Heart right ventricle (tissue), 16 donors: ENCODE data around the gene USP4. TPM values are rescaled to one million over a fixed set of nuclear protein-coding genes. Genes with fewer than 3 reads are reported as not detected.
A peak's percentile ranks its signal among the peaks of the same experiment; 100 is the strongest.

ENCODE experiments used
- ATAC-seq, 8 donors: fragments of 200-7000 bp; cut with Tn5 transposase; one replicate each; pipeline ENCODE4 v1.9.1; 2020; ENCODE audit warnings: mild to moderate bottlenecking in 8 of 8, moderate library complexity in 8 of 8, moderate number of reproducible peaks in 1 of 8
- DNase-seq, 2 donors: peaks; one replicate each; pipeline ENCODE4 v3.0.0-alpha.2; 2020
- H3K27ac ChIP-seq, 10 donors: fragments of 200-600 bp; sonication (generic) in 2 of 10; one replicate each; pipeline versions ENCODE4 v1.5.0 to v1.8.0; 2020 to 2022; ENCODE audit warnings: mild to moderate bottlenecking in 3 of 10
- H3K27me3 ChIP-seq, 7 donors: fragments of 200-600 bp; one replicate each; pipeline ENCODE4 v1.8.0; 2021 to 2022; ENCODE audit warnings: mild to moderate bottlenecking in 2 of 7
- H3K36me3 ChIP-seq, 9 donors: fragments of 200-600 bp; sonication (generic) in 1 of 9; one replicate each; pipeline versions ENCODE4 v1.5.0 to v1.8.0; 2020 to 2022; ENCODE audit warnings: mild to moderate bottlenecking in 2 of 9
- H3K4me1 ChIP-seq, 9 donors: fragments of 200-600 bp; sonication (generic) in 1 of 9; one replicate each; pipeline versions ENCODE4 v1.5.0 to v1.8.0; 2020 to 2022; ENCODE audit warnings: mild to moderate bottlenecking in 4 of 9
- H3K4me3 ChIP-seq, 10 donors: fragments of 200-600 bp; sonication (generic) in 2 of 10; one replicate each; pipeline versions ENCODE4 v1.5.0 to v1.8.0; 2020 to 2022; ENCODE audit warnings: mild to moderate bottlenecking in 7 of 10, moderate library complexity in 2 of 10
- H3K9me3 ChIP-seq, 11 donors: fragments of 200-600 bp in 10 of 11; sonication (generic) in 2 of 11; one replicate each; pipeline versions ENCODE4 v1.5.0 to v1.8.0; 2013 to 2022; ENCODE audit warnings: mild to moderate bottlenecking in 2 of 11, control low read depth in 1 of 11, moderate library complexity in 1 of 11
- WGBS, 2 donors: extraction: QIAGEN DNeasy Blood & Tissue Kit; methylation state at CpG; one replicate each; pipeline ENCODE4 v1.1.7; 2013; ENCODE audit warnings: inconsistent platforms in 1 of 2; 5-methylcytosine and 5-hydroxymethylcytosine counted together
- intact Hi-C, 10 donors: fragments of 100-400 bp; cut with DNase I; formaldehyde crosslinking; loops; one replicate each; pipeline versions ENCODE4 v1.11.1 to v1.14.2; 2022
- polyA plus RNA-seq, 2 donors: library from polyadenylated mRNA; stranded (reverse); fragments of 200-250 nt; gene quantifications; one replicate each; pipeline ENCODE4 v1.2.3, GENCODE V29; 2013
- total RNA-seq, 10 donors: library from RNA; stranded (reverse); fragmentation: NEBNext Ultra II Directional in 3 of 10; extraction: Animal tissue kit (Norgen Biotek cat#: 25700) in 3 of 10; gene quantifications; one replicate each; pipeline versions ENCODE4 v1.2.1 to v1.2.4, GENCODE V29; 2021 to 2023
- TF ChIP-seq, protein P1 (sequence below), 9 donors: fragments of 200-600 bp; sonication (generic) in 2 of 9; IDR thresholded peaks; one replicate each; pipeline versions ENCODE4 v1.5.0 to v1.8.0; 2021 to 2022; ENCODE audit warnings: antibody characterized with exemption in 9 of 9, mild to moderate bottlenecking in 5 of 9, moderate library complexity in 1 of 9
- donor health status: Arrhythmogenic right ventricular cardiomyopathy.
- donor health status: ischemic (EF 13 %, LVEDD 7.1; RV severe dilation, severe dysfunction).
- donor health status: healthy with polysubstance abuse.
- donor health status: DM: no; HTN: yes; CAD: no.
- donor health status: DM: no; HTN: no; CAD: no.
- donor health status: ischemic (EF 25% LVEDD 6.9; RV normal size, moderate dysfunction).
- donor health status: ischemic (EF 25% LVEDD 5.7; RV mildly dilated, moderate dysfunction).
- donor health status: healthy.
- donor health status: DM: yes; HTN: yes; CAD: no.
- donor health status: Ischemic cardiomyopathy.
- donor health status: ischemic (EF 35%, LVEDD 5.7; RV mildly dilated, moderate dysfunction).
- donor health status: nonischemic (EF 11% LVEDD 7.7; RV severe dilation, severe dysfunction).
- donor health status: DM: yes; HTN: yes; CAD: no.
- donor health status: PGD.
- donor health status: ischemic (EF 29% LVEDD 5.4; RV normal size, mild dysfunction).
- donor health status: nonischemic (EF 23%, LVEDD 6.1; RV moderate dilation, normal function).

USP4 gene
- total and polyA plus RNA-seq, 12 donors, result 19.9 to 52.4 (median 43.5) TPM

DNA sequence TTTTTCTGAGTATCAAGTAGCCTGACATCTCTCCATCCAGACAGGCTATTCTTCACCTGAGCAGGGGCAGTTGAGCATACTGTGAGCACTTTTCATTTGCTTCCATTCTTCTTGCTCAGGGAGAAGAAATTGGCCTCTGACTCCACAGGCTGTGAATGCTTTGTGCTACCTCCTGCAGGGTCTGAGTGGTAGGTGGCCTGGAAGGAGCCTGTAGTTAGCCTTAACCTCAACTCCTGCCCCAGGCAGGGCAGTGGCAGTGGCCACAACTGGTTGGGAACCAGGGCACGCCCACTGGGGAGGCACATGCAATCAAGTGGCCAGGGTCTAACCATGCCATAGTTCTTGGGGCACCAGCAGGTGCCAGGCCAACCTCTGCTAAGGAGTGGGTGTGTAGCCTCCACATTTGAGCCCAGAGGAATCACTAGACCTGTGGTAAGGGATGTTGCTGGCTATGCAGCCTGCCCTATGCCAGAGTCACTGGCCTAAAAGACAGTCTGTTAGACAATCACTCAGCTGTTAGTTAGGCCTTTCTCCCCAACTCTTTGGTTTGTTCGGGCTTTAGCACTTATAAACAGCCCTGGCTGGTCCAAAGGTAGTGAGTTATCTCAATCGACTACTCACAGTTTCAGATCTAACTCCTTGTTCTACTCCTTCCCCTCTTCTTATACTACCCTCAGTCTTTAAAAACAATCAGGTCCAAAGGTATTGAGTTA lies 70.3 kb downstream of the USP4 start:
- intact Hi-C loops, result loop anchor here in 1 of 10 donors (10.0 kb wide), 1 partner anchor 95 kb away; the partner anchor contains the start of gene KLHDC8B
- 97 to 99% methylated on average over 3 of the region's 3 CpGs for WGBS, 2 donors
- H3K9me3 ChIP-seq, result no peaks in the 10 kb centered on the region

DNA sequence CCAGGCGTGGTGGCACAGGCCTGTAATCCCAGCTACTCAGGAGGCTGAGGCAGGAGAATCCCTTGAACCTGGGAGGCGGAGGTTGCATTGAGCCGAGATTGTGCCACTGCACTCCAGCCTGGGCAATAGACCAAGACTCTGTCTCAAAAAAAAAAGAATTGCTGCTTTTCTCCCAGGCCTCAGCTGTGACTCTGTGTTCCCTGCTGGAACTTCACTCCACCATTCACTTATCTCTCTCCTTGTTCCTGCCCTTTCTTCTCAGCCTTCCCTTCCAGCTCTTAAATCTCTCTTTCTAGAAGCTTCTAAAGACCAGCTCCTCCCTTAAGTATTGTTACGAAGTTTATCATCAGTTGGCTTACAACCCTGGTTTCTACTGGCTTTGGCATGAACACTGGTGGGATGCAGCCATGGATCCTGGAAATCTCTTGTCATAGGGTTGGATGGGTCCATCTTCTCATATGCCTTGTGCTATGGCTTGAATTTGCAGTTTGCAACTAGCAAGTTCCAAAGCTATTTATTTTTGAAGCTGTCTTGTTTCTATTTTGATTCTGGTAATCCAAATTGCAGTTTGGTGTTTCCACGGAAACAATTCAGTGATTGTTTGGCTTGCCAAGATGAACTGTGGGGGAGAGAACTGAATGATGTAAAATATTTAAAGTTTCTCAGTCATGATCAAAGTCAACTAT lies 73.3 kb downstream of the USP4 start:
- Histone ChIP-seq H3K4me3 (no peak overlapping the region), H3K36me3 (peaks cover 0 to 25% (median 0%) of the 10 kb centered on the region in 9 donors), H3K27ac (peak overlapping the region in 9 of 10 donors; percentile 12 to 73 (median 60)), H3K4me1 (peaks cover 4 to 25% (median 17%) of the 10 kb centered on the region in 9 donors), H3K27me3 (no peaks in the 10 kb centered on the region), H3K9me3 (no peaks in the 10 kb centered on the region)
- intact Hi-C loops, result no loop called here
- ATAC-seq (peak in 6 of 8 donors; percentile 21 to 46 (median 32)), DNase-seq (no peak)
- TF ChIP-seq, protein P1, sequence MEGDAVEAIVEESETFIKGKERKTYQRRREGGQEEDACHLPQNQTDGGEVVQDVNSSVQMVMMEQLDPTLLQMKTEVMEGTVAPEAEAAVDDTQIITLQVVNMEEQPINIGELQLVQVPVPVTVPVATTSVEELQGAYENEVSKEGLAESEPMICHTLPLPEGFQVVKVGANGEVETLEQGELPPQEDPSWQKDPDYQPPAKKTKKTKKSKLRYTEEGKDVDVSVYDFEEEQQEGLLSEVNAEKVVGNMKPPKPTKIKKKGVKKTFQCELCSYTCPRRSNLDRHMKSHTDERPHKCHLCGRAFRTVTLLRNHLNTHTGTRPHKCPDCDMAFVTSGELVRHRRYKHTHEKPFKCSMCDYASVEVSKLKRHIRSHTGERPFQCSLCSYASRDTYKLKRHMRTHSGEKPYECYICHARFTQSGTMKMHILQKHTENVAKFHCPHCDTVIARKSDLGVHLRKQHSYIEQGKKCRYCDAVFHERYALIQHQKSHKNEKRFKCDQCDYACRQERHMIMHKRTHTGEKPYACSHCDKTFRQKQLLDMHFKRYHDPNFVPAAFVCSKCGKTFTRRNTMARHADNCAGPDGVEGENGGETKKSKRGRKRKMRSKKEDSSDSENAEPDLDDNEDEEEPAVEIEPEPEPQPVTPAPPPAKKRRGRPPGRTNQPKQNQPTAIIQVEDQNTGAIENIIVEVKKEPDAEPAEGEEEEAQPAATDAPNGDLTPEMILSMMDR (IDR thresholded peaks at IDR 0.05), result no peak
- WGBS, 2 donors, result 58 to 65% methylated on average over 5 of the region's 5 CpGs

More for the DNA sequence above, 70.3 kb downstream of the USP4 start:
- H3K36me3 ChIP-seq, result peaks cover 0 to 43% (median 0%) of the 10 kb centered on the region in 9 donors
- no peak overlapping the region for H3K4me3 ChIP-seq
- no peak overlapping the region for H3K27ac ChIP-seq
- DNase-seq, result no peak
- ATAC-seq, result peak in 1 of 8 donors; percentile 6
- no peaks in the 10 kb centered on the region for H3K27me3 ChIP-seq
- H3K4me1 ChIP-seq, result peaks cover 4 to 25% (median 17%) of the 10 kb centered on the region in 9 donors
- TF ChIP-seq, protein P1 (IDR thresholded peaks at IDR 0.05), result no peak

DNA sequence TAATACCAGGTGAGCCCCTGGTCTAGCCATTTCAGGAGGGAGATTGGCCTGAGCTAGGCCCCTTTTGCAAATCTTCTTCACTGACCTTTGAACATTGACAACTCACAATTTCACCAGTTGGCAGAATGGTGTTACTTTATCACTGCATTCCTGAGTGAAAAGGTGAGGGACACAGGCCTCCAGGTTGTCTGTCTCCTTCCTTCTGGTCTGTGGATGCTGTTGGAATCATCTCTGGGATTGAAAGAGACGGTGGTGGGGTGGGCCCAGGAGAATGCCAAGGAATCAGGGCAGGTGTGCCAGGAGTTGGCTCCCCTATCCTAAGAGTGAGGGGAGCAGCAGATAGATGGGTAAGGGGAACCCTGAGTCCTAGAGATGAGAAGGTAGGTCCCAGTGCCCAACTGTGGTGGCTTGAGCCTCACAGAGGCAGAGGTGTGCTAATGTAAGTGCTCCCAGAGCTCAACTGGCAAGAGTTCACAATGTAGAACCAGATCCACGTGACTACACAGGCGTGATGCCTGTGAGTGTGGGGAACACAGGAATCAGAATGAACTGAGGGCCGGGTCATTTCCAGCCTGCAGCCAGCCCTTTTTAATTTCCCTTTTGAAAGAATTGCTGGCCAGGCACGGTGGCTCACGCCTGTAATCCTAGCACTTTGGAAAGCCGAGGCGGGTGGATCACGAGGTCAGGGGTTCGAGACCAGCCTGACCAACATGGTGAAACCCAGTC lies 74.0 kb downstream of the USP4 start:
- Histone ChIP-seq H3K4me1 (peaks cover 4 to 21% (median 17%) of the 10 kb centered on the region in 9 donors), H3K4me3 (no peak overlapping the region), H3K9me3 (no peaks in the 10 kb centered on the region), H3K27ac (peak overlapping the region in 9 of 10 donors; percentile 12 to 73 (median 60)), H3K36me3 (peaks cover 0 to 19% (median 0%) of the 10 kb centered on the region in 9 donors), H3K27me3 (no peaks in the 10 kb centered on the region)
- 73 to 79% methylated on average over 10 of the region's 10 CpGs for WGBS, 2 donors
- intact Hi-C loops, result no loop called here
- no peak for DNase-seq
- peak in 5 of 8 donors; percentile 45 to 61 (median 51) for ATAC-seq
- TF ChIP-seq, protein P1 (IDR thresholded peaks at IDR 0.05), result no peak
